ENCODE measurements around the gene ITPRID2. TPM values are rescaled to one million over a fixed set of nuclear protein-coding genes. Genes with fewer than 3 reads are reported as not detected.

Gene ITPRID2
- polyA plus RNA-seq, 3 donors: 17.9 to 50.2 (median 23.0) TPM

DNA sequence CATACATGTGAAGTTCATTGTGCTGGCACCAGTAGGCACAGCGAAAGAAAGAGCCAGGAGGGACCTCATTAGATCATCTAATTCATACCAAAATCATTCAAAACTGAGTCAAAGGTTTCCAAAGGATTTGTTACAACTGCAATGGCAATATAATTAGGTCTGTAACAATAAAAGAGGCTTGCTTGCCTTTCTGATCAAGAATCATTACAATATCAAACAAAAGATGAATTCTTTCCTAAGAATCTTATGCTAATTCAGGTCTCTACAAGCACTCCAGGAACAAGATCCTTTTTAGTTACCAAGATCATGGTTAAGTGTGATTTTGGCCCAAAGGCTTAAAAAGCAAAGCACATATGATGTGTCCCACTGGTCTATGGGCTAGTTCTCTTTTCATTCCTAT, 41.9 kb upstream of the ITPRID2 start:
- peaks cover 0 to 3% (median 0%) of the 10 kb centered on the region in 7 donors for H3K9me3 Mint-ChIP-seq
- no peak overlapping the region for H3K4me2 ChIP-seq (replicated peaks; ENCODE audit: extremely low read depth, low read length, poor library complexity, severe bottlenecking)
- H3K4me3 Mint-ChIP-seq: no peak overlapping the region
- WGBS (ENCODE audit: insufficient coverage): no CpG with 5 or more reads among the region's 1 CpG
- peak overlapping the region in 3 of 7 donors; percentile 15 to 87 (median 66) for H3K27ac Mint-ChIP-seq
- no peaks in the 10 kb centered on the region for H3K27me3 ChIP-seq (ENCODE audit: control insufficient read depth in 2 of 2, insufficient read depth in 2 of 2, low read length in 2 of 2)
- intact Hi-C loops (cut with micrococcal nuclease): loop anchor here in 1 of 2 donors (10.0 kb wide), 1 partner anchor 45 kb away; the partner anchor contains the start of gene ITPRID2
- H3K79me2 ChIP-seq (ENCODE audit: insufficient read depth, low read length): no peaks in the 10 kb centered on the region
- no peaks in the 10 kb centered on the region for H3K36me3 Mint-ChIP-seq
- no peak overlapping the region for H2AFZ ChIP-seq (ENCODE audit: insufficient read depth, low read depth, low read length, poor library complexity, severe bottlenecking)
- no peaks in the 10 kb centered on the region for H3K9me3 ChIP-seq (replicated peaks in 1 of 2; ENCODE audit: control insufficient read depth in 1 of 2, insufficient read depth in 1 of 2, low read length in 2 of 2)
- no peak overlapping the region for H3K9ac ChIP-seq (ENCODE audit: insufficient read depth, low read length, poor library complexity, severe bottlenecking)
- TF ChIP-seq, protein P1, sequence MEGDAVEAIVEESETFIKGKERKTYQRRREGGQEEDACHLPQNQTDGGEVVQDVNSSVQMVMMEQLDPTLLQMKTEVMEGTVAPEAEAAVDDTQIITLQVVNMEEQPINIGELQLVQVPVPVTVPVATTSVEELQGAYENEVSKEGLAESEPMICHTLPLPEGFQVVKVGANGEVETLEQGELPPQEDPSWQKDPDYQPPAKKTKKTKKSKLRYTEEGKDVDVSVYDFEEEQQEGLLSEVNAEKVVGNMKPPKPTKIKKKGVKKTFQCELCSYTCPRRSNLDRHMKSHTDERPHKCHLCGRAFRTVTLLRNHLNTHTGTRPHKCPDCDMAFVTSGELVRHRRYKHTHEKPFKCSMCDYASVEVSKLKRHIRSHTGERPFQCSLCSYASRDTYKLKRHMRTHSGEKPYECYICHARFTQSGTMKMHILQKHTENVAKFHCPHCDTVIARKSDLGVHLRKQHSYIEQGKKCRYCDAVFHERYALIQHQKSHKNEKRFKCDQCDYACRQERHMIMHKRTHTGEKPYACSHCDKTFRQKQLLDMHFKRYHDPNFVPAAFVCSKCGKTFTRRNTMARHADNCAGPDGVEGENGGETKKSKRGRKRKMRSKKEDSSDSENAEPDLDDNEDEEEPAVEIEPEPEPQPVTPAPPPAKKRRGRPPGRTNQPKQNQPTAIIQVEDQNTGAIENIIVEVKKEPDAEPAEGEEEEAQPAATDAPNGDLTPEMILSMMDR (IDR thresholded peaks at IDR 0.05): no peak
- peak in 1 of 3 donors; percentile 8 for DNase-seq
- H3K4me1 Mint-ChIP-seq: peaks cover 52% of the 10 kb centered on the region
- peaks cover 48 to 69% of the 10 kb centered on the region in 2 donors for H3K4me1 ChIP-seq (ENCODE audit: control insufficient read depth in 1 of 2, insufficient read depth in 2 of 2, low read length in 2 of 2)
- H3K27ac ChIP-seq (ENCODE audit: low read depth in 1 of 2, low read length in 2 of 2): no peak overlapping the region
- no peaks in the 10 kb centered on the region for H4K20me1 ChIP-seq (ENCODE audit: insufficient read depth, low read length)
- H3K36me3 ChIP-seq (replicated peaks in 1 of 2; ENCODE audit: control insufficient read depth in 1 of 2, insufficient read depth in 2 of 2, low read length in 2 of 2): no peaks in the 10 kb centered on the region
- H3K4me3 ChIP-seq (replicated peaks in 1 of 3; ENCODE audit: low read depth in 2 of 3, low read length in 3 of 3): no peak overlapping the region
- no peaks in the 10 kb centered on the region for H3K27me3 Mint-ChIP-seq (ENCODE audit: low read depth in 3 of 3)

DNA sequence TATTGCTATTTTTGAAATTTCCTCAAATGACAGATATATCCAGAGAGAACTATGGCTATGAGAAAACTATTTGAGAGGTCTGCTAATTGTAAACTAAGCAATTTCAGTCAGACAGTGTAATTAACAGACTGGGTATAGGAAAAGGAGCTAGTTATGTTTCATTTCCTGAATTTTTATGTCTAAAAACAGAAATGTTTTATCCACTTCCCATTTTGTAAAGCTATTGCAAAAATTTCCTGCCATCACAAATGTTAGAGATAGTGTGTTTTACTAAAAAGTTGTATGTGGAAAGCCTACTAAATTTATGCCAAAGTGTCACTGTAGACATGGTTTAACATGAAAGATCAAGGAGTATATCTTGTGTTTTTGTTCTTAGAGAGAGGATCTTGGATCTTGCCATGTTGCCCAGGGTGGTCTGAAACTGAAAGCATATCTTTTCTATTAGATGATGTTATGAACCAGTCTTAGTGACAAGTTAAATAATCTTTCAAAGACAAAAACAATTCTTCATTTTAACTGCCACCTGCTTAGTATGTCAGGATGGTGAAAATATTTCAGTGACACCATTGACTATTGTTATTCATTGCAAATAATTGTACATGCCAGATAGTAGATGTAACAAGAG, 40.5 kb upstream of the ITPRID2 start:
- peaks cover 0 to 3% (median 0%) of the 10 kb centered on the region in 7 donors for H3K9me3 Mint-ChIP-seq
- Histone ChIP-seq H3K4me3 (replicated peaks in 1 of 3; ENCODE audit: low read depth in 2 of 3, low read length in 3 of 3) (peak overlapping the region in 1 of 3 experiments; percentile 57), H3K4me2 (replicated peaks; ENCODE audit: extremely low read depth, low read length, poor library complexity, severe bottlenecking) (peak overlapping the region; percentile 69), H3K36me3 (replicated peaks in 1 of 2; ENCODE audit: control insufficient read depth in 1 of 2, insufficient read depth in 2 of 2, low read length in 2 of 2) (no peaks in the 10 kb centered on the region), H3K9ac (ENCODE audit: insufficient read depth, low read length, poor library complexity, severe bottlenecking) (no peak overlapping the region), H4K20me1 (ENCODE audit: insufficient read depth, low read length) (no peaks in the 10 kb centered on the region), H3K4me1 (ENCODE audit: control insufficient read depth in 1 of 2, insufficient read depth in 2 of 2, low read length in 2 of 2) (peaks cover 48 to 65% of the 10 kb centered on the region in 2 donors), H3K79me2 (ENCODE audit: insufficient read depth, low read length) (no peaks in the 10 kb centered on the region), H3K27me3 (ENCODE audit: control insufficient read depth in 2 of 2, insufficient read depth in 2 of 2, low read length in 2 of 2) (no peaks in the 10 kb centered on the region), H3K9me3 (replicated peaks in 1 of 2; ENCODE audit: control insufficient read depth in 1 of 2, insufficient read depth in 1 of 2, low read length in 2 of 2) (no peaks in the 10 kb centered on the region), H2AFZ (ENCODE audit: insufficient read depth, low read depth, low read length, poor library complexity, severe bottlenecking) (no peak overlapping the region), H3K27ac (ENCODE audit: low read depth in 1 of 2, low read length in 2 of 2) (peak overlapping the region in 1 of 2 donors; percentile 84)
- TF ChIP-seq, protein P1 (IDR thresholded peaks at IDR 0.05): no peak
- DNase-seq: peak; percentile 41 to 82 (median 55)
- intact Hi-C loops (cut with micrococcal nuclease): loop anchor here in 1 of 2 donors (5.0 kb wide), 1 partner anchor 41 kb away; the partner anchor contains the start of gene ITPRID2
- no peaks in the 10 kb centered on the region for H3K27me3 Mint-ChIP-seq (ENCODE audit: low read depth in 3 of 3)
- peak overlapping the region; percentile 25 to 83 for H3K4me3 Mint-ChIP-seq
- peak overlapping the region; percentile 87 to 93 (median 92) for H3K27ac Mint-ChIP-seq
- H3K36me3 Mint-ChIP-seq: no peaks in the 10 kb centered on the region
- peaks cover 52% of the 10 kb centered on the region for H3K4me1 Mint-ChIP-seq
